Esophagus squamous epithelium (tissue), 4 donors: ENCODE data around the gene NEDD4.

ENCODE experiments used
- POLR2A ChIP-seq, 4 donors: fragments of 450-650 bp; IDR thresholded peaks; one replicate each; pipeline ENCODE4 v1.6.1; 2017; ENCODE audit warnings: antibody characterized with exemption in 4 of 4, mild to moderate bottlenecking in 4 of 4, moderate library complexity in 3 of 4
- TF ChIP-seq, protein P1 (sequence below), 6 experiments: fragments of 450-650 bp in 4 of 6; fragments of 200-600 bp in 2 of 6; sonication (generic) in 2 of 6; IDR thresholded peaks; one replicate each; pipeline ENCODE4 v1.5.1; 2016 to 2019; ENCODE audit warnings: antibody characterized with exemption in 6 of 6, mild to moderate bottlenecking in 4 of 6, moderate library complexity in 4 of 6

DNA sequence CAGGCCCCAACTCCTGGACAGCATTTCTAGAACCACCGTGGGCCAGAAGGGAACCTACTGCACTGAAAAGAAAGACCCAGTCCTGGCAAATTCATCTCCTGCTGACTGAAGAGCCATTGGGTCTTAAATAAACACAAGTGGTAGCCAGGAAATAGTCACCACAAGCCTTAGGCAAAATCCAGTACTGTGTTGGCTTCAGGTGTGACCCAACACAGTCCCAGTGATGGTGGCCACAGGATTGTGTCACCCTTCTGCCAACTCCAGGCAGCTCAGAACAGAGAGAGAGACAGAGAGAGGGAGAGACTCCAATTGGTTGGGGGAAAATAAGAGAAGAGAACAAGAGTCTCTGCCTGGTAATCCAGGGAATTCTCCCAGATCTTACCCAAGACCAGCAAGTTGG, 23.1 kb downstream of the NEDD4 start:
- TF ChIP-seq, protein P1, sequence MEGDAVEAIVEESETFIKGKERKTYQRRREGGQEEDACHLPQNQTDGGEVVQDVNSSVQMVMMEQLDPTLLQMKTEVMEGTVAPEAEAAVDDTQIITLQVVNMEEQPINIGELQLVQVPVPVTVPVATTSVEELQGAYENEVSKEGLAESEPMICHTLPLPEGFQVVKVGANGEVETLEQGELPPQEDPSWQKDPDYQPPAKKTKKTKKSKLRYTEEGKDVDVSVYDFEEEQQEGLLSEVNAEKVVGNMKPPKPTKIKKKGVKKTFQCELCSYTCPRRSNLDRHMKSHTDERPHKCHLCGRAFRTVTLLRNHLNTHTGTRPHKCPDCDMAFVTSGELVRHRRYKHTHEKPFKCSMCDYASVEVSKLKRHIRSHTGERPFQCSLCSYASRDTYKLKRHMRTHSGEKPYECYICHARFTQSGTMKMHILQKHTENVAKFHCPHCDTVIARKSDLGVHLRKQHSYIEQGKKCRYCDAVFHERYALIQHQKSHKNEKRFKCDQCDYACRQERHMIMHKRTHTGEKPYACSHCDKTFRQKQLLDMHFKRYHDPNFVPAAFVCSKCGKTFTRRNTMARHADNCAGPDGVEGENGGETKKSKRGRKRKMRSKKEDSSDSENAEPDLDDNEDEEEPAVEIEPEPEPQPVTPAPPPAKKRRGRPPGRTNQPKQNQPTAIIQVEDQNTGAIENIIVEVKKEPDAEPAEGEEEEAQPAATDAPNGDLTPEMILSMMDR (IDR thresholded peaks at IDR 0.05): no peak
- TF ChIP-seq POLR2A (IDR thresholded peaks at IDR 0.05): no peak
